Spleen (tissue), 11 donors: ENCODE results near the gene MRPL16. TPM values are rescaled to one million over a fixed set of nuclear protein-coding genes. Genes with fewer than 3 reads are reported as not detected.

ENCODE experiments used
- DNase-seq: peaks from one replicate; pipeline ENCODE4 v3.0.0-alpha.2; 2020
- H3K27ac ChIP-seq, 8 donors: fragments of 200-600 bp; sonication (generic) in 7 of 8; 1 replicate in 4 of 8; 2 replicates in 4 of 8; pipeline versions ENCODE4 v1.5.0 to v1.8.0; 2016 to 2021; ENCODE audit warnings: inconsistent platforms in 4 of 8, mild to moderate bottlenecking in 4 of 8, moderate library complexity in 1 of 8
- H3K27me3 ChIP-seq, 7 donors: fragments of 200-600 bp; sonication (generic) in 6 of 7; replicated peaks in 1 of 7; 1 replicate in 4 of 7; 2 replicates in 3 of 7; pipeline versions ENCODE4 v1.5.0 to v1.8.0; 2016 to 2021; ENCODE audit warnings: inconsistent platforms in 3 of 7, mild to moderate bottlenecking in 1 of 7
- H3K36me3 ChIP-seq, 6 donors: fragments of 200-600 bp; sonication (generic) in 5 of 6; 1 replicate in 4 of 6; 2 replicates in 2 of 6; pipeline versions ENCODE4 v1.5.0 to v1.8.0; 2016 to 2021; ENCODE audit warnings: inconsistent platforms in 2 of 6
- H3K4me1 ChIP-seq, 6 donors: fragments of 200-600 bp; sonication (generic) in 5 of 6; 1 replicate in 3 of 6; 2 replicates in 3 of 6; pipeline versions ENCODE4 v1.5.0 to v1.8.0; 2016 to 2021; ENCODE audit warnings: inconsistent platforms in 3 of 6
- H3K4me3 ChIP-seq, 8 donors: fragments of 200-600 bp; sonication (generic) in 7 of 8; 1 replicate in 4 of 8; 2 replicates in 4 of 8; pipeline versions ENCODE4 v1.5.0 to v1.8.0; 2016 to 2021; ENCODE audit warnings: inconsistent platforms in 4 of 8, mild to moderate bottlenecking in 4 of 8, moderate library complexity in 2 of 8
- H3K9me3 ChIP-seq, 8 donors: fragments of 200-600 bp; sonication (generic) in 7 of 8; 1 replicate in 4 of 8; 2 replicates in 4 of 8; pipeline versions ENCODE4 v1.5.0 to v1.8.0; 2016 to 2021; ENCODE audit warnings: inconsistent platforms in 4 of 8
- POLR2A ChIP-seq, 3 donors: fragments of 450-650 bp; IDR thresholded peaks; one replicate each; pipeline ENCODE4 v1.5.1; 2017; ENCODE audit warnings: antibody characterized with exemption in 3 of 3, mild to moderate bottlenecking in 1 of 3
- POLR2AphosphoS5 ChIP-seq, 3 donors: sonication (generic); formaldehyde crosslinking; IDR thresholded peaks; one replicate each; pipeline ENCODE4 v1.5.1; 2017; ENCODE audit warnings: antibody characterized with exemption in 3 of 3
- WGBS, 5 donors: extraction: QIAGEN DNeasy Blood & Tissue Kit in 3 of 5; methylation state at CpG; one replicate each; pipeline versions ENCODE4 v1.1.5 to v1.1.7; 2013 to 2018; 5-methylcytosine and 5-hydroxymethylcytosine counted together
- intact Hi-C: fragments of 100-400 bp; cut with DNase I; formaldehyde crosslinking; loops from one replicate; pipeline ENCODE4 v1.15.0; 2023; ENCODE audit warnings: low total_unique reads
- polyA plus RNA-seq, 3 donors: library from polyadenylated mRNA; stranded (reverse); fragments of 200-250 nt; gene quantifications; one replicate each; pipeline ENCODE4 v1.2.1, GENCODE V29; 2013
- total RNA-seq, 7 donors: library from RNA; depleted of rRNA in 3 of 7; stranded (reverse); fragments of >200 nt in 3 of 7; fragmentation: NEBNext Ultra II Directional in 4 of 7; extraction: Animal tissue kit (Norgen Biotek cat#: 25700) in 4 of 7; gene quantifications; one replicate each; pipeline versions ENCODE4 v1.1.0 to v1.2.1, GENCODE V29; 2016 to 2021
- TF ChIP-seq, protein P1 (sequence below), 11 experiments: fragments of 200-600 bp in 7 of 11; fragments of 450-650 bp in 4 of 11; sonication (generic) in 4 of 11; IDR thresholded peaks in 8 of 11; conservative IDR thresholded peaks in 3 of 11; 1 replicate in 7 of 11; 2 replicates in 4 of 11; pipeline versions ENCODE4 v1.4.0 to v1.8.0; 2016 to 2021; ENCODE audit warnings: antibody characterized with exemption in 11 of 11, inconsistent platforms in 4 of 11, mild to moderate bottlenecking in 1 of 11
- donor health status: healthy with polysubstance abuse.
- donor health status: DM: no; HTN: no; CAD: no; lungs with moderate emphysema.
- donor health status: DM: no; HTN: no; CAD: no.
- donor health status: Bipolar disorder and iron deficiency.
- donor health status: healthy.
- donor health status: DM: no; HTN: no; CAD: no.
- donor health status: DM: yes; HTN: yes; CAD: no.

MRPL16 gene
- total and polyA plus RNA-seq, 10 donors: 35.6 to 78.9 (median 52.2) TPM

DNA sequence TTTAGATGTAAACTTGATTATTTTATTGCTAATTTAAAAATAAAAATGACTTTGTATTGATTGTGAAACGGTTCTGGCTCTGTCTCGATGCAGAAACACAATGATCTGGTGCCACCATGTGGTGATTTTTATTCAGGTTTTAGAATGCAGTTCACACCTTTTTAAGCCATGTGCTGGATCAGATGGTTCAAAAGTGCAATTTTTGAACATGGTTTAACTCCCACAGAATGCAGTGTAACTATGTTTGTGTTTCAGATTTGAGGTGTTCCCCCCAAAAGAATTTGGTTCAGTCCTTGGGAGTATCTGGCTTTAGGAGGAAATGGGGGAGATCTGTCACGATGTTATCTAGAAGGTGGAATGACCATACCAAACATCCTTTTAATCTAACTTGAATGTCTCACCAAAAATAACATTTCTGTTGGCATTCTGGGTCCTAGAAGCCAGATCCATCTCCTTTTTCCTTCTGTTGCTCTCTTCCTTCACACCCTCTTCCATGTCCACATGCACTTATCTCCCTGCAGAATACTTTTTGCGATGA lies 7.9 kb downstream of the MRPL16 start:
- WGBS, 5 donors: 34 to 52% (median 50%) methylated on average over 4 of the region's 4 CpGs
- Histone ChIP-seq H3K27me3 (no peaks in the 10 kb centered on the region), H3K4me1 (peaks cover 0 to 9% (median 3%) of the 10 kb centered on the region in 6 donors), H3K9me3 (no peaks in the 10 kb centered on the region), H3K36me3 (peaks cover 0 to 95% (median 38%) of the 10 kb centered on the region in 6 donors), H3K4me3 (no peak overlapping the region), H3K27ac (peak overlapping the region in 1 of 8 donors; percentile 14)
- intact Hi-C loops: loop anchor here (10.0 kb wide), 1 partner anchor 138 kb away; the partner anchor contains the start of gene PATL1
- no peak for TF ChIP-seq POLR2AphosphoS5 (IDR thresholded peaks at IDR 0.05)
- TF ChIP-seq, protein P1, sequence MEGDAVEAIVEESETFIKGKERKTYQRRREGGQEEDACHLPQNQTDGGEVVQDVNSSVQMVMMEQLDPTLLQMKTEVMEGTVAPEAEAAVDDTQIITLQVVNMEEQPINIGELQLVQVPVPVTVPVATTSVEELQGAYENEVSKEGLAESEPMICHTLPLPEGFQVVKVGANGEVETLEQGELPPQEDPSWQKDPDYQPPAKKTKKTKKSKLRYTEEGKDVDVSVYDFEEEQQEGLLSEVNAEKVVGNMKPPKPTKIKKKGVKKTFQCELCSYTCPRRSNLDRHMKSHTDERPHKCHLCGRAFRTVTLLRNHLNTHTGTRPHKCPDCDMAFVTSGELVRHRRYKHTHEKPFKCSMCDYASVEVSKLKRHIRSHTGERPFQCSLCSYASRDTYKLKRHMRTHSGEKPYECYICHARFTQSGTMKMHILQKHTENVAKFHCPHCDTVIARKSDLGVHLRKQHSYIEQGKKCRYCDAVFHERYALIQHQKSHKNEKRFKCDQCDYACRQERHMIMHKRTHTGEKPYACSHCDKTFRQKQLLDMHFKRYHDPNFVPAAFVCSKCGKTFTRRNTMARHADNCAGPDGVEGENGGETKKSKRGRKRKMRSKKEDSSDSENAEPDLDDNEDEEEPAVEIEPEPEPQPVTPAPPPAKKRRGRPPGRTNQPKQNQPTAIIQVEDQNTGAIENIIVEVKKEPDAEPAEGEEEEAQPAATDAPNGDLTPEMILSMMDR (IDR thresholded peaks at IDR 0.05 in 8 of 11, conservative IDR thresholded peaks at IDR 0.05 in 3 of 11): peak; percentile 37 to 77 (median 55)
- no peak for DNase-seq

DNA sequence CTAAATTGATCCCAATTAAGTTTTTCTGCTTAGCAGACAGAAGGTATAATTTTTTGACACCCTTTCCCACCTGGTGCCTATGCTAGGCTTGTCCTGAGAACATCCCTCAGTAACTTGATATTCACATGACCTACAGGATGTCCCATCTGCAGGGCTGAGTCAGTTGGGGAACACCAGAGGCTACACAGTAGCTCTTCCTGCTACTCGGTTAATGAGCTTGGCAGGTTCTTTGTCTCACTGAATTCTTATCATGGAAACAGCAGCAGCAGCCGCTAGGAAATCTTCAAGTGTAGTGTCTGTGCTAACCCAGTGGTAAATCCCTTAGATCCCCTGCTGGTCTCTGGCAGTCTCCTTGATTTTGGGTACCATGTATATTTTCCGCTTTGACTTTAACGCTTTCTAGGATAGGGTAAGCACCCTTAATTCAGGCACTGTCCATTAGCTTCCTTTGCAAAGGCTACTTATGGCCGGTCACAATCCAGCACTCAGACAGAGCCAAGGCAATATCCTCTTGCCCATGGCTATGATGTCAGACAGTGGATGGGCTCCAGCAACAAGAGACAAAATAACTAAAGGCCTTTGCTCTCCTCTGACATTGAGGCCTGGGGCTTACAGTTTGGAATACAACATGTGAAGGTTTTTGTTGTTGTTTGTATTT lies 8.5 kb downstream of the MRPL16 start:
- Histone ChIP-seq H3K4me1 (peaks cover 0 to 9% (median 3%) of the 10 kb centered on the region in 6 donors), H3K9me3 (no peaks in the 10 kb centered on the region), H3K36me3 (peaks cover 0 to 95% (median 37%) of the 10 kb centered on the region in 6 donors), H3K27me3 (no peaks in the 10 kb centered on the region), H3K4me3 (no peak overlapping the region), H3K27ac (peak overlapping the region in 2 of 8 donors; percentile 4 to 14)
- TF ChIP-seq POLR2A (IDR thresholded peaks at IDR 0.05) (no peak), POLR2AphosphoS5 (IDR thresholded peaks at IDR 0.05) (no peak)
- TF ChIP-seq, protein P1 (IDR thresholded peaks at IDR 0.05 in 8 of 11, conservative IDR thresholded peaks at IDR 0.05 in 3 of 11): no peak
- WGBS, 5 donors: 66 to 76% (median 72%) methylated on average over 5 of the region's 5 CpGs
- intact Hi-C loops: loop anchor here (2.0 to 10.0 kb wide), 2 partner anchors 47 to 137 kb away; partner anchors contain the start of genes PATL1 and STX3
- DNase-seq: no peak

- Histone ChIP-seq H3K9me3 (no peaks in the 10 kb centered on the region), H3K4me1 (peaks cover 0 to 9% (median 3%) of the 10 kb centered on the region in 6 donors), H3K27ac (no peak overlapping the region), H3K27me3 (no peaks in the 10 kb centered on the region), H3K4me3 (no peak overlapping the region), H3K36me3 (peaks cover 0 to 95% (median 31%) of the 10 kb centered on the region in 6 donors)
- TF ChIP-seq, protein P1 (IDR thresholded peaks at IDR 0.05 in 8 of 11, conservative IDR thresholded peaks at IDR 0.05 in 3 of 11): no peak
- TF ChIP-seq POLR2A (IDR thresholded peaks at IDR 0.05): no peak
- no peak for TF ChIP-seq POLR2AphosphoS5 (IDR thresholded peaks at IDR 0.05)
- intact Hi-C loops: loop anchor here (2.0 to 10.0 kb wide), 2 partner anchors 46 to 136 kb away; partner anchors contain the start of genes PATL1 and STX3
- 73 to 90% (median 80%) methylated on average over 2 of the region's 2 CpGs for WGBS, 5 donors
- no peak for DNase-seq
Measured at GRCh38 chr11:59801160-59801706, 9.3 kb downstream of the MRPL16 start.
